ENCODE data around the gene IRF7. TPM values are rescaled to one million over a fixed set of nuclear protein-coding genes. Genes with fewer than 3 reads are reported as not detected.

Gene IRF7
- total and polyA plus RNA-seq, 2 experiments from 2014 or later, result 12.3 to 17.3 TPM

DNA sequence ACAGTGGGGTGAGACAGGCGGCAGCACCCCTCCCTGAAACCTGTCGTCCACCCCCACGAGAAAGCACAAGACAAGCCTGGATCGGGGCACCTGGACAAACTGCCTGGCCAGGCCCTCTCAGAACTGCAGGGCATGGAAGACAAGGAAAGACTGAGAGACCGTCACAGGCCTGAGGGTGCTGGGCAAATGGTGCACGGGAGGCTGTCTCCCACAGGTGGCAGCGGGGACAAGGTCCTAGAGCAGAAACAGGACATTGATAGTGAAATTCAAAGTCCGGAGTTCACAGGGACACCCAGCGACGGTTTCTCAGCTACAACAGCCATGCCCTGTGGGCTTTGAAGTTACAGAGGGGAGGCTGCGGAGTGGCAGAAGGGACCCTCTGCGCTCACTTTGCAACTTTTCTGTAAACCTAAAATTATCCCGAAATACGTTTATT is 42.0 kb upstream of the IRF7 start:
- H3K9me3 Mint-ChIP-seq, result no peaks in the 10 kb centered on the region
- Histone ChIP-seq H4K20me1 (replicated peaks; ENCODE audit: insufficient read depth) (0 out of 2 replicates have a peak, but pooled peaks cover 13% of the 10 kb centered on the region), H3K79me2 (replicated peaks; ENCODE audit: insufficient read depth) (peaks cover 3% of the 10 kb centered on the region; the same call in 1 of the 2 replicates), H3K27ac (ENCODE audit: low read depth) (0 out of 2 replicates have a peak overlapping the region, but pooled peaks have one; percentile 45), H3K4me1 (ENCODE audit: insufficient read depth) (no peaks in the 10 kb centered on the region), H3F3A (replicated peaks; ENCODE audit: low read depth) (peaks cover 9% of the 10 kb centered on the region; the same call in 1 of the 2 replicates), H3K27me3 (ENCODE audit: insufficient read depth) (no peaks in the 10 kb centered on the region), H3K4me2 (no peak overlapping the region), H3K4me3 (no peak overlapping the region), H3K9me2 (ENCODE audit: insufficient read depth) (no peaks in the 10 kb centered on the region), H3K36me3 (ENCODE audit: insufficient read depth) (peaks cover 9% of the 10 kb centered on the region), H2AFZ (no peak overlapping the region)
- ATAC-seq, result no peak
- H3K36me3 Mint-ChIP-seq (ENCODE audit: low read depth), result peaks cover 19% of the 10 kb centered on the region
- H3K4me3 Mint-ChIP-seq, result no peak overlapping the region
- peaks cover 8% of the 10 kb centered on the region for H3K27me3 Mint-ChIP-seq (ENCODE audit: insufficient read depth, low read depth, poor library complexity)
- no peak overlapping the region for H3K27ac Mint-ChIP-seq
- H3K4me1 Mint-ChIP-seq, result no peaks in the 10 kb centered on the region
- TF ChIP-seq, protein P1, sequence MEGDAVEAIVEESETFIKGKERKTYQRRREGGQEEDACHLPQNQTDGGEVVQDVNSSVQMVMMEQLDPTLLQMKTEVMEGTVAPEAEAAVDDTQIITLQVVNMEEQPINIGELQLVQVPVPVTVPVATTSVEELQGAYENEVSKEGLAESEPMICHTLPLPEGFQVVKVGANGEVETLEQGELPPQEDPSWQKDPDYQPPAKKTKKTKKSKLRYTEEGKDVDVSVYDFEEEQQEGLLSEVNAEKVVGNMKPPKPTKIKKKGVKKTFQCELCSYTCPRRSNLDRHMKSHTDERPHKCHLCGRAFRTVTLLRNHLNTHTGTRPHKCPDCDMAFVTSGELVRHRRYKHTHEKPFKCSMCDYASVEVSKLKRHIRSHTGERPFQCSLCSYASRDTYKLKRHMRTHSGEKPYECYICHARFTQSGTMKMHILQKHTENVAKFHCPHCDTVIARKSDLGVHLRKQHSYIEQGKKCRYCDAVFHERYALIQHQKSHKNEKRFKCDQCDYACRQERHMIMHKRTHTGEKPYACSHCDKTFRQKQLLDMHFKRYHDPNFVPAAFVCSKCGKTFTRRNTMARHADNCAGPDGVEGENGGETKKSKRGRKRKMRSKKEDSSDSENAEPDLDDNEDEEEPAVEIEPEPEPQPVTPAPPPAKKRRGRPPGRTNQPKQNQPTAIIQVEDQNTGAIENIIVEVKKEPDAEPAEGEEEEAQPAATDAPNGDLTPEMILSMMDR (conservative IDR thresholded peaks at IDR 0.05; ENCODE audit: low read depth in 2 of 2), result no peak
- TF ChIP-seq STAT1 (IDR thresholded peaks at IDR 0.05; ENCODE audit: unreplicated experiment), result no peak
- TF ChIP-seq, protein P2, sequence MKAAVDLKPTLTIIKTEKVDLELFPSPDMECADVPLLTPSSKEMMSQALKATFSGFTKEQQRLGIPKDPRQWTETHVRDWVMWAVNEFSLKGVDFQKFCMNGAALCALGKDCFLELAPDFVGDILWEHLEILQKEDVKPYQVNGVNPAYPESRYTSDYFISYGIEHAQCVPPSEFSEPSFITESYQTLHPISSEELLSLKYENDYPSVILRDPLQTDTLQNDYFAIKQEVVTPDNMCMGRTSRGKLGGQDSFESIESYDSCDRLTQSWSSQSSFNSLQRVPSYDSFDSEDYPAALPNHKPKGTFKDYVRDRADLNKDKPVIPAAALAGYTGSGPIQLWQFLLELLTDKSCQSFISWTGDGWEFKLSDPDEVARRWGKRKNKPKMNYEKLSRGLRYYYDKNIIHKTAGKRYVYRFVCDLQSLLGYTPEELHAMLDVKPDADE (IDR thresholded peaks at IDR 0.05), result no peak
- TF ChIP-seq, protein P3, sequence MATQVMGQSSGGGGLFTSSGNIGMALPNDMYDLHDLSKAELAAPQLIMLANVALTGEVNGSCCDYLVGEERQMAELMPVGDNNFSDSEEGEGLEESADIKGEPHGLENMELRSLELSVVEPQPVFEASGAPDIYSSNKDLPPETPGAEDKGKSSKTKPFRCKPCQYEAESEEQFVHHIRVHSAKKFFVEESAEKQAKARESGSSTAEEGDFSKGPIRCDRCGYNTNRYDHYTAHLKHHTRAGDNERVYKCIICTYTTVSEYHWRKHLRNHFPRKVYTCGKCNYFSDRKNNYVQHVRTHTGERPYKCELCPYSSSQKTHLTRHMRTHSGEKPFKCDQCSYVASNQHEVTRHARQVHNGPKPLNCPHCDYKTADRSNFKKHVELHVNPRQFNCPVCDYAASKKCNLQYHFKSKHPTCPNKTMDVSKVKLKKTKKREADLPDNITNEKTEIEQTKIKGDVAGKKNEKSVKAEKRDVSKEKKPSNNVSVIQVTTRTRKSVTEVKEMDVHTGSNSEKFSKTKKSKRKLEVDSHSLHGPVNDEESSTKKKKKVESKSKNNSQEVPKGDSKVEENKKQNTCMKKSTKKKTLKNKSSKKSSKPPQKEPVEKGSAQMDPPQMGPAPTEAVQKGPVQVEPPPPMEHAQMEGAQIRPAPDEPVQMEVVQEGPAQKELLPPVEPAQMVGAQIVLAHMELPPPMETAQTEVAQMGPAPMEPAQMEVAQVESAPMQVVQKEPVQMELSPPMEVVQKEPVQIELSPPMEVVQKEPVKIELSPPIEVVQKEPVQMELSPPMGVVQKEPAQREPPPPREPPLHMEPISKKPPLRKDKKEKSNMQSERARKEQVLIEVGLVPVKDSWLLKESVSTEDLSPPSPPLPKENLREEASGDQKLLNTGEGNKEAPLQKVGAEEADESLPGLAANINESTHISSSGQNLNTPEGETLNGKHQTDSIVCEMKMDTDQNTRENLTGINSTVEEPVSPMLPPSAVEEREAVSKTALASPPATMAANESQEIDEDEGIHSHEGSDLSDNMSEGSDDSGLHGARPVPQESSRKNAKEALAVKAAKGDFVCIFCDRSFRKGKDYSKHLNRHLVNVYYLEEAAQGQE (IDR thresholded peaks at IDR 0.05; ENCODE audit: unreplicated experiment), result no peak
- no peak for TF ChIP-seq JUNB (IDR thresholded peaks at IDR 0.05; ENCODE audit: unreplicated experiment)
- TF ChIP-seq ZNF114 (CRISPR knock-in tag; IDR thresholded peaks at IDR 0.05), result no peak
- TF ChIP-seq NANOG (IDR thresholded peaks at IDR 0.05; ENCODE audit: borderline replicate concordance), result no peak
- TF ChIP-seq EZH2phosphoT487 (IDR thresholded peaks at IDR 0.05; ENCODE audit: unreplicated experiment), result no peak
- TF ChIP-seq CREB1 (CRISPR knock-in tag; IDR thresholded peaks at IDR 0.05; ENCODE audit: low read depth), result no peak
- no peak for DNase-seq (ENCODE audit: low spot score)

DNA sequence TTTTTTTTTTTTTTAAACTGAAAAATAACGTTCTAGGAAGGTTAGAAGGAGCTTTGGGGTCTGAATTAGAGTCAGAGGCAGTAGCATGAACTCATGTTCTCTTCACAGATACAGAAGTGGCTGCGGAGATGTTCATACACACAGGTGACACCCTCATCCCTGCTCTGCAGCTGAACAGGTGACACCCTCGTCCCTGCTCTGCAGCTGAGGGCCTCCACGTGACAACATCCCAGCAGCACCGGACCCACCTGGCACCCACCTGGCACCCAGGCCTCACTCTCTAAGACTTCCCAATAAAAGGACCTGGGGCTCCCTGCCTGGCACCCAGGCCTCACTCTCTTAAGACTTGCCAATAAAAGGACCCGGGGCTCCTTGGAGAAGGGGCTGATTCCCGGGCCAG is 41.1 kb upstream of the IRF7 start:
- H3K4me3 Mint-ChIP-seq, result no peak overlapping the region
- H2AFZ ChIP-seq, result no peak overlapping the region
- no peaks in the 10 kb centered on the region for H3K4me1 ChIP-seq (ENCODE audit: insufficient read depth)
- peaks cover 23% of the 10 kb centered on the region for H3K36me3 Mint-ChIP-seq (ENCODE audit: low read depth)
- DNase-seq (ENCODE audit: low spot score), result no peak
- no peak for ATAC-seq
- no peaks in the 10 kb centered on the region for H3K4me1 Mint-ChIP-seq
- H3K27ac Mint-ChIP-seq, result no peak overlapping the region
- H3K27me3 ChIP-seq (ENCODE audit: insufficient read depth), result no peaks in the 10 kb centered on the region
- H3K4me2 ChIP-seq, result no peak overlapping the region
- peaks cover 10% of the 10 kb centered on the region; the same call in 1 of the 2 replicates for H3F3A ChIP-seq (replicated peaks; ENCODE audit: low read depth)
- H3K79me2 ChIP-seq (replicated peaks; ENCODE audit: insufficient read depth), result peaks cover 3% of the 10 kb centered on the region; the same call in 1 of the 2 replicates
- H3K27me3 Mint-ChIP-seq (ENCODE audit: insufficient read depth, low read depth, poor library complexity), result peaks cover 12% of the 10 kb centered on the region
- no peaks in the 10 kb centered on the region for H3K9me2 ChIP-seq (ENCODE audit: insufficient read depth)
- H3K27ac ChIP-seq (ENCODE audit: low read depth), result no peak overlapping the region
- no peak overlapping the region for H3K4me3 ChIP-seq
- no peaks in the 10 kb centered on the region for H3K9me3 Mint-ChIP-seq
- H4K20me1 ChIP-seq (replicated peaks; ENCODE audit: insufficient read depth), result peaks cover 8% of the 10 kb centered on the region; the same call in 1 of the 2 replicates
- H3K36me3 ChIP-seq (ENCODE audit: insufficient read depth), result peaks cover 12% of the 10 kb centered on the region
- TF ChIP-seq POLR2AphosphoS5 (IDR thresholded peaks at IDR 0.05; ENCODE audit: low read depth) (no peak), STAT1 (IDR thresholded peaks at IDR 0.05; ENCODE audit: unreplicated experiment) (no peak)
- TF ChIP-seq, protein P1 (conservative IDR thresholded peaks at IDR 0.05; ENCODE audit: low read depth in 2 of 2), result no peak
- TF ChIP-seq, protein P2 (IDR thresholded peaks at IDR 0.05), result no peak
- TF ChIP-seq, protein P3 (IDR thresholded peaks at IDR 0.05; ENCODE audit: unreplicated experiment), result no peak
